Glutamatergic neuron (in vitro differentiated cells): ENCODE data around the gene NMNAT3. TPM values are rescaled to one million over a fixed set of nuclear protein-coding genes. Genes with fewer than 3 reads are reported as not detected.
A peak's percentile ranks its signal among the peaks of the same experiment; 100 is the strongest.

Experiments used
- DNase-seq: peaks from one replicate; pipeline ENCODE4 v3.0.0; 2022
- H3K27ac Mint-ChIP-seq: one replicate; pipeline ENCODE4 v1.8.0; 2020; ENCODE audit warnings: mild to moderate bottlenecking, mixed read lengths, inconsistent platforms; ENCODE audit not compliant: unreplicated experiment
- H3K27me3 Mint-ChIP-seq: one replicate; pipeline ENCODE4 v1.8.0; 2020; ENCODE audit warnings: mild to moderate bottlenecking, moderate library complexity, mixed read lengths, inconsistent platforms; ENCODE audit not compliant: unreplicated experiment
- H3K36me3 Mint-ChIP-seq: one replicate; pipeline ENCODE4 v1.8.0; 2020; ENCODE audit warnings: mild to moderate bottlenecking, mixed read lengths, inconsistent platforms; ENCODE audit not compliant: unreplicated experiment
- H3K4me1 Mint-ChIP-seq: one replicate; pipeline ENCODE4 v1.8.0; 2020; ENCODE audit warnings: mild to moderate bottlenecking, low read depth, mixed read lengths, inconsistent platforms; ENCODE audit not compliant: unreplicated experiment
- H3K4me3 Mint-ChIP-seq: one replicate; pipeline ENCODE4 v1.8.0; 2020; ENCODE audit warnings: mild to moderate bottlenecking, mixed read lengths, inconsistent platforms; ENCODE audit not compliant: unreplicated experiment
- H3K9me3 Mint-ChIP-seq: one replicate; pipeline ENCODE4 v1.8.0; 2020; ENCODE audit warnings: mild to moderate bottlenecking, moderate library complexity, mixed read lengths, inconsistent platforms; ENCODE audit not compliant: unreplicated experiment
- CTCF ChIP-seq: fragments of 200-600 bp; sonication (generic); IDR thresholded peaks from one replicate; pipeline ENCODE4 v1.5.0; 2021; ENCODE audit not compliant: partially characterized antibody, unreplicated experiment
- total RNA-seq: library from RNA; stranded (reverse); fragmentation: NEBNext Ultra II Directional; extraction: Animal tissue kit (Norgen Biotek cat#: 25700); gene quantifications from one replicate; pipeline ENCODE4 v1.2.1, GENCODE V29; 2021; ENCODE audit not compliant: unreplicated experiment

Gene NMNAT3
- total RNA-seq, 1 donor from 2014 or later = 0.61 TPM

DNA sequence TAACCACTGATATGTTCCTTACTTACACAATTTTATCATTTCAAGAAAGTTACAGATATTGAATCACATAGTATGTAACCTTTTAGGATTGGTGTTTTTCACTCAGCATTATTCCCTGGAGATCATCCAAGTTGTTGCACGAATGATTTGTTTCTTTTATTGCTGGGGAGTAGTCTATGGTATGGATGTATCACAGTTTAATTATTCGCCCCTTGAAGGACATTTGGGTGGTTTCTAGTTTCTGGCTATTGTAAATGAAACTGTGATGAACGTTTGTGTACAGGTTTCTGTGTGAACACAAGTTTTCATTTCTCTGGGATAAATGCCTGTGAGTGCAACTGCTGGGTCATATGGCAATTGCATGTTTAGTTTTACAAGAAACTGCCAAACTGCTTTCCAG lies 68.8 kb downstream of the NMNAT3 start:
- H3K9me3 Mint-ChIP-seq = no peaks in the 10 kb centered on the region
- no peak for DNase-seq
- TF ChIP-seq CTCF = no peak
- H3K27ac Mint-ChIP-seq = no peak overlapping the region
- H3K4me3 Mint-ChIP-seq = no peak overlapping the region
- no peaks in the 10 kb centered on the region for H3K36me3 Mint-ChIP-seq
- no peaks in the 10 kb centered on the region for H3K4me1 Mint-ChIP-seq
- peaks cover 2% of the 10 kb centered on the region for H3K27me3 Mint-ChIP-seq

DNA sequence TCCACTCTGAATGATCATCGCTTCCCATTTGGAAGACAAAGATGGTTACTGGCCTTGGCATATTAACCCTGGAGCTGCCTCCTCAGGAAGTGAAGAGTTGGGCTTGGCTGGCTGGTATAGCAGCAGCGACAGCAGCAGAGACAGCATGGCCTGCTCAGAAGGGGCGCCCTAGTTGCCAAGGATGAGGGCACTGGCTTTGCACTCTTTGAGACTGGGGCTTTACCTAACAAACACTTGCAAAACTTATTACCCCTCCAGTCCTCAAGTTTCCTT lies 69.7 kb downstream of the NMNAT3 start:
- H3K4me1 Mint-ChIP-seq = no peaks in the 10 kb centered on the region
- DNase-seq = no peak
- no peak overlapping the region for H3K4me3 Mint-ChIP-seq
- H3K27ac Mint-ChIP-seq = no peak overlapping the region
- no peaks in the 10 kb centered on the region for H3K9me3 Mint-ChIP-seq
- no peaks in the 10 kb centered on the region for H3K36me3 Mint-ChIP-seq
- no peak for TF ChIP-seq CTCF
- peaks cover 2% of the 10 kb centered on the region for H3K27me3 Mint-ChIP-seq

DNA sequence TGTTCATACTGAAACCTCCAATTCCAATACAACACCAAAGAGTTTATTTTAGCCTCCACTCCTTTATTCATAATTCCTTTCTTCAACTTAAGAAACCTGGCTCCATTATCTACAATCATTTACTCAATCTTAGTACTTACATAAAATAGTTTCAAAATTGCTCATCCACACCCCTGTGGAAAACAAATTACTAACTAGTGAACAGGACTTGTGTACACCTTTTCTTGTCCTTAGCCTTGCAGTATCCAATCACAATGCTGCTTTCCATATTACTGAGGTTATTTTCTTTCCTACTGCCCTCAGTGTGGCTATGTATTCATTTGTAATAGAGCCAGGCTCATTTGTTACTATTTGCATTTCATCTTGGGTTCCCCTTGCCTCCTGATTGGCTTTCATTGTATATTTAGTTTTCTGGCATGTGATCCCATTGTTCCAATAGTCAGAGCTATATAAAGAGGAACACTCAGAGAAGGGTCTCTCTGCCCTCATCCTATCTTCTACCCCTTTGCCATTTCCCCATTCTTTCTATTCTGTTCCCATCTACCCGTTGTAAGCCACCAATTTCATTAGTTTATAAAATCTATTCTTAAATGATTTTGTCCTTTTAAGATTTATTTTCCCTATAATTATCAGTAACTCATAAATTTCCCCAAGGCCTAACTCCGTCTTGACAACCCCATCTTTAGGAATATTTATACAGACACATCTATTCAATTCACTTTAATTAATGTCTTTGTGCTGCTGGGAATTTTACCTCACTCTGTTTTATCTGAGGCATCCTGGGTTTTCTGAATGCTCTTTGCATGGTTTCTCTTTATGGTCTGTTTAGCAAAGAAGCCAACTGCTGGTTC lies 70.3 kb downstream of the NMNAT3 start:
- DNase-seq = no peak
- Mint-ChIP-seq H3K4me3 (no peak overlapping the region), H3K27me3 (peaks cover under 1% of the 10 kb centered on the region), H3K36me3 (no peaks in the 10 kb centered on the region), H3K9me3 (no peaks in the 10 kb centered on the region), H3K4me1 (no peaks in the 10 kb centered on the region), H3K27ac (no peak overlapping the region)
- no peak for TF ChIP-seq CTCF

GRCh38 chr3:139602003-139602402 lies 75.8 kb downstream of the NMNAT3 start:
- no peak for DNase-seq
- Mint-ChIP-seq H3K27me3 (peaks cover 2% of the 10 kb centered on the region), H3K9me3 (peaks cover 3% of the 10 kb centered on the region), H3K4me1 (peaks cover 12% of the 10 kb centered on the region), H3K27ac (peak overlapping the region; percentile 18), H3K4me3 (no peak overlapping the region), H3K36me3 (peaks cover 3% of the 10 kb centered on the region)
- no peak for TF ChIP-seq CTCF

GRCh38 chr3:139601191-139601961 lies 76.4 kb downstream of the NMNAT3 start:
- Mint-ChIP-seq H3K9me3 (peaks cover 3% of the 10 kb centered on the region), H3K36me3 (peaks cover 3% of the 10 kb centered on the region)

More at GRCh38 chr3:139601191-139601961, 76.4 kb downstream of the NMNAT3 start:
- no peak for DNase-seq
- Mint-ChIP-seq H3K4me3 (no peak overlapping the region), H3K27me3 (peaks cover 2% of the 10 kb centered on the region), H3K27ac (peak overlapping the region; percentile 18), H3K4me1 (peaks cover 12% of the 10 kb centered on the region)
- no peak for TF ChIP-seq CTCF
